Common myeloid progenitor, CD34-positive (primary cell): ENCODE data around the gene P3H4.

ENCODE experiments used
- CTCF ChIA-PET: fragments of 350-600 bp; sonication (Branson Sonifier 250); formaldehyde crosslinking; loops from one replicate; lab custom pipeline; 2021; ENCODE audit warnings: antibody characterized with exemption; lab: Charles Lee
- POLR2A ChIA-PET: fragments of 350-600 bp; sonication (Branson Sonifier 250); formaldehyde crosslinking; loops from one replicate; lab custom pipeline; 2021; ENCODE audit warnings: antibody characterized with exemption; lab: Charles Lee
- DNase-seq, 3 donors: peaks; one replicate each; pipeline versions ENCODE4 v3.0.0 to v3.0.0-alpha.2; 2013
- H3K27ac ChIP-seq, 2 experiments: 1 replicate in 1 of 2; 2 replicates in 1 of 2; pipeline ENCODE4 v1.7.0; 2013; ENCODE audit warnings: inconsistent platforms in 2 of 2, low read length in 2 of 2, mild to moderate bottlenecking in 2 of 2, low read depth in 1 of 2, moderate library complexity in 1 of 2; ENCODE audit not compliant: severe bottlenecking in 2 of 2, insufficient read depth in 1 of 2, poor library complexity in 1 of 2
- H3K27me3 ChIP-seq, 5 experiments: replicated peaks in 2 of 5; 1 replicate in 3 of 5; 2 replicates in 2 of 5; pipeline versions ENCODE4 v1.6.1 to v1.7.0; 2013; ENCODE audit warnings: low read length in 4 of 5, mild to moderate bottlenecking in 2 of 5, moderate library complexity in 2 of 5, inconsistent platforms in 1 of 5; ENCODE audit not compliant: insufficient read depth in 5 of 5, control insufficient read depth in 4 of 5
- H3K36me3 ChIP-seq, 4 experiments: 1 replicate in 2 of 4; 2 replicates in 2 of 4; pipeline versions ENCODE4 v1.6.1 to v1.7.0; 2013; ENCODE audit warnings: low read length in 3 of 4, control low read depth in 1 of 4, mild to moderate bottlenecking in 1 of 4; ENCODE audit not compliant: control insufficient read depth in 4 of 4, insufficient read depth in 4 of 4
- H3K4me1 ChIP-seq, 4 experiments: 1 replicate in 3 of 4; 2 replicates in 1 of 4; pipeline versions ENCODE4 v1.6.1 to v1.7.1; 2013; ENCODE audit warnings: low read length in 3 of 4, mild to moderate bottlenecking in 3 of 4, control low read depth in 1 of 4, inconsistent platforms in 1 of 4, moderate library complexity in 1 of 4; ENCODE audit not compliant: control insufficient read depth in 4 of 4, insufficient read depth in 4 of 4; ENCODE audit errors: control extremely low read depth in 1 of 4
- H3K4me3 ChIP-seq, 7 experiments: 1 replicate in 4 of 7; 2 replicates in 3 of 7; pipeline versions ENCODE4 v1.5.1 to v1.7.0; 2013; ENCODE audit warnings: mild to moderate bottlenecking in 7 of 7, low read length in 6 of 7, moderate library complexity in 6 of 7, inconsistent platforms in 2 of 7, low read depth in 2 of 7, control low read depth in 1 of 7; ENCODE audit not compliant: insufficient read depth in 4 of 7, control insufficient read depth in 1 of 7; ENCODE audit errors: extremely low read depth in 1 of 7
- H3K9me3 ChIP-seq, 5 experiments: 1 replicate in 4 of 5; 2 replicates in 1 of 5; pipeline versions ENCODE4 v1.6.1 to v1.7.1; 2013; ENCODE audit warnings: low read length in 4 of 5, mild to moderate bottlenecking in 2 of 5, inconsistent platforms in 1 of 5, low read depth in 1 of 5, moderate library complexity in 1 of 5; ENCODE audit not compliant: control insufficient read depth in 4 of 5, insufficient read depth in 2 of 5; ENCODE audit errors: control extremely low read depth in 1 of 5
- WGBS: methylation state at CpG from one replicate; pipeline ENCODE4 v1.1.5; 2013; ENCODE audit not compliant: insufficient coverage; 5-methylcytosine and 5-hydroxymethylcytosine counted together

P3H4 gene

GRCh38 chr17:41773731-41774193 is 38.0 kb downstream of the P3H4 start:
- Histone ChIP-seq H3K36me3 (peaks cover 14 to 64% (median 32%) of the 10 kb centered on the region in 4 experiments), H3K27me3 (no peaks in the 10 kb centered on the region), H3K4me1 (peaks cover 0 to 53% (median 31%) of the 10 kb centered on the region in 4 experiments), H3K27ac (no peak overlapping the region), H3K9me3 (no peaks in the 10 kb centered on the region), H3K4me3 (no peak overlapping the region)
- DNase-seq = peak in 2 of 3 donors; percentile 32 to 48
- ChIA-PET CTCF (interaction anchor here (0.9 to 2.1 kb wide), 7 partner anchors 10 to 28 kb away, joined by 3 to 9 read pairs (median 4); partner anchors contain the start of gene JUP), POLR2A (interaction anchor here (0.6 to 3.2 kb wide), 2 partner anchors 11 to 186 kb away, joined by 3 to 26 read pairs; partner anchors contain the start of gene JUP)
- 70% methylated on average over 5 of the region's 8 CpGs for WGBS

GRCh38 chr17:41773190-41773588 is 38.6 kb downstream of the P3H4 start:
- Histone ChIP-seq H3K27ac (no peak overlapping the region), H3K4me1 (peaks cover 0 to 50% (median 30%) of the 10 kb centered on the region in 4 experiments), H3K36me3 (peaks cover 14 to 70% (median 37%) of the 10 kb centered on the region in 4 experiments), H3K27me3 (no peaks in the 10 kb centered on the region), H3K4me3 (no peak overlapping the region), H3K9me3 (no peaks in the 10 kb centered on the region)
- DNase-seq = no peak
- POLR2A ChIA-PET = interaction anchor here (3.2 kb wide), 1 partner anchor 12 kb away, joined by 26 read pairs; the partner anchor contains the start of gene JUP
- CTCF ChIA-PET = interaction anchor here (0.7 to 2.1 kb wide), 5 partner anchors 13 to 26 kb away, joined by 4 to 9 read pairs (median 4); partner anchors contain the start of gene JUP
- 72% methylated on average over 11 of the region's 12 CpGs for WGBS

GRCh38 chr17:41772586-41773189 is 39.1 kb downstream of the P3H4 start:
- no peak for DNase-seq
- ChIA-PET POLR2A (interaction anchor here (1.4 to 3.2 kb wide), 2 partner anchors 13 kb away, joined by 3 to 26 read pairs; partner anchors contain the start of gene JUP), CTCF (interaction anchor here (0.6 to 1.6 kb wide), 4 partner anchors 13 to 26 kb away, joined by 3 to 9 read pairs (median 4); no protein-coding TSS in a partner anchor)
- 97% methylated on average over 17 of the region's 19 CpGs for WGBS
- H3K36me3 ChIP-seq = peaks cover 14 to 68% (median 38%) of the 10 kb centered on the region in 4 experiments
- no peaks in the 10 kb centered on the region for H3K27me3 ChIP-seq
- no peak overlapping the region for H3K4me3 ChIP-seq
- H3K27ac ChIP-seq = no peak overlapping the region
- peaks cover 0 to 45% (median 25%) of the 10 kb centered on the region in 4 experiments for H3K4me1 ChIP-seq
- no peaks in the 10 kb centered on the region for H3K9me3 ChIP-seq

- CTCF ChIA-PET = interaction anchor here (0.6 kb wide), 1 partner anchor 14 kb away, joined by 3 read pairs; no protein-coding TSS in a partner anchor
- 94% methylated on average over 4 of the region's 4 CpGs for WGBS
- no peaks in the 10 kb centered on the region for H3K27me3 ChIP-seq
Measured at GRCh38 chr17:41772218-41772585, 39.5 kb downstream of the P3H4 start.

GRCh38 chr17:41771389-41772206 is 40.2 kb downstream of the P3H4 start:
- WGBS = 96% methylated on average over 14 of the region's 17 CpGs
- CTCF ChIA-PET = interaction anchor here (0.6 to 1.5 kb wide), 6 partner anchors 14 to 40 kb away, joined by 3 to 7 read pairs (median 4); partner anchors contain the start of genes JUP and P3H4
- Histone ChIP-seq H3K4me3 (no peak overlapping the region), H3K27ac (no peak overlapping the region), H3K27me3 (no peaks in the 10 kb centered on the region), H3K4me1 (peaks cover 0 to 35% (median 15%) of the 10 kb centered on the region in 4 experiments), H3K36me3 (peaks cover 14 to 70% (median 44%) of the 10 kb centered on the region in 4 experiments), H3K9me3 (no peaks in the 10 kb centered on the region)
- POLR2A ChIA-PET = interaction anchor here (1.4 kb wide), 1 partner anchor 14 kb away, joined by 3 read pairs; no protein-coding TSS in a partner anchor
- DNase-seq = no peak

More at GRCh38 chr17:41772218-41772585, 39.5 kb downstream of the P3H4 start:
- peaks cover 0 to 40% (median 20%) of the 10 kb centered on the region in 4 experiments for H3K4me1 ChIP-seq
- H3K27ac ChIP-seq = no peak overlapping the region
- peaks cover 14 to 69% (median 40%) of the 10 kb centered on the region in 4 experiments for H3K36me3 ChIP-seq
- POLR2A ChIA-PET = interaction anchor here (1.4 kb wide), 1 partner anchor 14 kb away, joined by 3 read pairs; no protein-coding TSS in a partner anchor
- no peak for DNase-seq
- H3K4me3 ChIP-seq = no peak overlapping the region
- H3K9me3 ChIP-seq = no peaks in the 10 kb centered on the region

- H3K36me3 ChIP-seq = peaks cover 16 to 76% (median 42%) of the 10 kb centered on the region in 4 experiments
- no peak overlapping the region for H3K4me3 ChIP-seq
- ChIA-PET CTCF (interaction anchor here (1.2 to 1.7 kb wide), 4 partner anchors 15 to 32 kb away, joined by 3 to 7 read pairs (median 4); no protein-coding TSS in a partner anchor), POLR2A (interaction anchor here (0.9 to 2.4 kb wide), 2 partner anchors 16 kb away, joined by 3 to 17 read pairs; partner anchors contain the start of gene JUP)
- H3K9me3 ChIP-seq = no peaks in the 10 kb centered on the region
- H3K27me3 ChIP-seq = no peaks in the 10 kb centered on the region
- 100% methylated on average over 2 of the region's 3 CpGs for WGBS
- DNase-seq = no peak
- H3K27ac ChIP-seq = no peak overlapping the region
- peaks cover 0 to 19% (median 8%) of the 10 kb centered on the region in 4 experiments for H3K4me1 ChIP-seq
Measured at GRCh38 chr17:41769985-41770384, 41.8 kb downstream of the P3H4 start.
